ENCODE measurements around the gene EGFL6.

GRCh38 chrX:13607331-13607995 lies 38.1 kb downstream of the EGFL6 start:
- TF ChIP-seq CTCF (IDR thresholded peaks at IDR 0.05) (no peak), POLR2AphosphoS5 (IDR thresholded peaks at IDR 0.05; ENCODE audit: low read depth, low read length) (no peak), REST (IDR thresholded peaks at IDR 0.05; ENCODE audit: insufficient read depth in 1 of 2, low read depth in 2 of 2, low read length in 1 of 2) (no peak), SIN3A (IDR thresholded peaks at IDR 0.05; ENCODE audit: borderline replicate concordance, insufficient read depth, low read depth, low read length) (no peak), TCF7L2 (IDR thresholded peaks at IDR 0.05; ENCODE audit: low read depth, low read length) (no peak)
